ENCODE data around the gene SLC24A4. TPM values are rescaled to one million over a fixed set of nuclear protein-coding genes. Genes with fewer than 3 reads are reported as not detected.

SLC24A4 gene, protein sequence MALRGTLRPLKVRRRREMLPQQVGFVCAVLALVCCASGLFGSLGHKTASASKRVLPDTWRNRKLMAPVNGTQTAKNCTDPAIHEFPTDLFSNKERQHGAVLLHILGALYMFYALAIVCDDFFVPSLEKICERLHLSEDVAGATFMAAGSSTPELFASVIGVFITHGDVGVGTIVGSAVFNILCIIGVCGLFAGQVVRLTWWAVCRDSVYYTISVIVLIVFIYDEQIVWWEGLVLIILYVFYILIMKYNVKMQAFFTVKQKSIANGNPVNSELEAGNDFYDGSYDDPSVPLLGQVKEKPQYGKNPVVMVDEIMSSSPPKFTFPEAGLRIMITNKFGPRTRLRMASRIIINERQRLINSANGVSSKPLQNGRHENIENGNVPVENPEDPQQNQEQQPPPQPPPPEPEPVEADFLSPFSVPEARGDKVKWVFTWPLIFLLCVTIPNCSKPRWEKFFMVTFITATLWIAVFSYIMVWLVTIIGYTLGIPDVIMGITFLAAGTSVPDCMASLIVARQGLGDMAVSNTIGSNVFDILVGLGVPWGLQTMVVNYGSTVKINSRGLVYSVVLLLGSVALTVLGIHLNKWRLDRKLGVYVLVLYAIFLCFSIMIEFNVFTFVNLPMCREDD
- 0.04 TPM in 1 of 3 replicates, not detected in the others for total RNA-seq

DNA sequence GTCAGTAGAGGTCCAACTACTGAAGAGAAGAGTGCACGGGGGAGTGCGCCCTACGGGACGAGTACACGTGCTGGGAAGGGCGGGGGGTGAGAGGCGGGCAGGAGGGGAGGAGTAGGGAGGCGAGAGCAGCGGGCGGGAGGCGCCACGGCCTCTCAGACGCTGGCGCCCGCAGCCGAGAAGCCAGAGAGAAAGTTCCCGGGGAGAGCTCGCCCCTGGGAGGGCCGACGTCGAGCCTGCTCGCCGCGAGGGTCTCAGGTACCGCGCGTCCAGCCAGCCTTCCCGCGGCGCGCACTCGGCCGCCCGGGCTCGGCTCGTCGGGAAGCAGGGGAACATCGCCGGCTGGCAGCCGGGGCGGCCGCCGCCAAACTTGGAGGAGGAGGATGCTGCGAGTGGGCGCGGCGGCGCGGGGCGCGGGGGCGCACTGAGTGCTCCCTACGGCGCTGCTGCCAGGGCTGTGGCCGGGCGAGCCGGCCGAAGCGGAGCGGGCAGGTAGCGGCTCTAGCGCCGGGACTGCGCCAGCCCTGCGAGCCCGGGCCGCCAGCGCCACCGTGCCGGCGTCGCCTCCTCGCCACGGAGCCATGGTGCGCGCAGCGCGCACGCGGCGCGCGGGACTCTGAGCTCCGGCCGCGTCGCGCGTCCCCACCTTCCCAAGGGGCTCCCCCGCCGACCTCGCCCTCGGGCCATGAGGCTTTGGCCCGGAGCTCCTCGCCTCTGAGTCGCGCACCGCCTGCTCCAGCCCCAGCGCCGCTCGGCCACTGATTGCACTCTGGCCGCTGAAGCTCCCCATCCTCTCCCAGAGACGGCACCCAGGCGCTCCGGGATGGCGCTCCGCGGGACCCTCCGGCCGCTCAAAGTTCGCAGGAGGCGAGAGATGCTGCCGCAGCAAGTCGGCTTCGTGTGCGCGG lies at the start of gene SLC24A4:
SLC24A4 (plus strand) TSS at position 155 of the 905 bp plus-strand sequence; CDS start at position 821, 666 bp downstream.
- peak within 1 kb of the TSS; percentile 58 for H3K4me3 Mint-ChIP-seq
- no peaks in the 10 kb centered on the region for H3K36me3 Mint-ChIP-seq
- H3K4me1 Mint-ChIP-seq: no peaks in the 10 kb centered on the region
- peaks cover 97% of the 10 kb centered on the region for H3K27me3 Mint-ChIP-seq (ENCODE audit: low read depth)
- TF ChIP-seq, protein P1, sequence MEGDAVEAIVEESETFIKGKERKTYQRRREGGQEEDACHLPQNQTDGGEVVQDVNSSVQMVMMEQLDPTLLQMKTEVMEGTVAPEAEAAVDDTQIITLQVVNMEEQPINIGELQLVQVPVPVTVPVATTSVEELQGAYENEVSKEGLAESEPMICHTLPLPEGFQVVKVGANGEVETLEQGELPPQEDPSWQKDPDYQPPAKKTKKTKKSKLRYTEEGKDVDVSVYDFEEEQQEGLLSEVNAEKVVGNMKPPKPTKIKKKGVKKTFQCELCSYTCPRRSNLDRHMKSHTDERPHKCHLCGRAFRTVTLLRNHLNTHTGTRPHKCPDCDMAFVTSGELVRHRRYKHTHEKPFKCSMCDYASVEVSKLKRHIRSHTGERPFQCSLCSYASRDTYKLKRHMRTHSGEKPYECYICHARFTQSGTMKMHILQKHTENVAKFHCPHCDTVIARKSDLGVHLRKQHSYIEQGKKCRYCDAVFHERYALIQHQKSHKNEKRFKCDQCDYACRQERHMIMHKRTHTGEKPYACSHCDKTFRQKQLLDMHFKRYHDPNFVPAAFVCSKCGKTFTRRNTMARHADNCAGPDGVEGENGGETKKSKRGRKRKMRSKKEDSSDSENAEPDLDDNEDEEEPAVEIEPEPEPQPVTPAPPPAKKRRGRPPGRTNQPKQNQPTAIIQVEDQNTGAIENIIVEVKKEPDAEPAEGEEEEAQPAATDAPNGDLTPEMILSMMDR (IDR thresholded peaks at IDR 0.05; ENCODE audit: unreplicated experiment): no peak
- DNase-seq (ENCODE audit: low spot score in 2 of 2, unreplicated experiment in 2 of 2): peak in 1 of 2 experiments; percentile 51
- no peak within 1 kb of the TSS for H3K27ac Mint-ChIP-seq
- no peaks in the 10 kb centered on the region for H3K9me3 Mint-ChIP-seq

DNA sequence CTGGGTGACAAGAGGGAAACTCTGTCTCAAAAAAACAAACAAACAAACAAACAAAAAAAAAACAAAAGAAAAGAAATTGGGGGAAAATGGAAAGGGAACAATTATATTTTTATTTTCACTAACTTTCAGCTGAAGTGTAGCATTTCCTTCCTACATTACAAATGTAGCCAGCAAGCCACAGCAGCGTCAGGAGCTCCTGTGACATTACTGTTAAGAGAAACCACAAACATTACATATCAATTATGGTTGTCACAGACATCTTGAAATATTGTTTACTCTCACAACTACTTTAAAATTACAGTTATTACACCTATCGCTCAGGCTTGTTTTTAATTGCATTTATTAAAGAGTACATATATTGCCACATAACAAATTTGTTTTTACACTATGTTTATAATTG lies 49.8 kb upstream of the SLC24A4 start:
- H3K36me3 Mint-ChIP-seq: no peaks in the 10 kb centered on the region
- H3K9me3 Mint-ChIP-seq: peaks cover 10% of the 10 kb centered on the region
- TF ChIP-seq, protein P1 (IDR thresholded peaks at IDR 0.05; ENCODE audit: unreplicated experiment): no peak
- peaks cover 65% of the 10 kb centered on the region for H3K27me3 Mint-ChIP-seq (ENCODE audit: low read depth)
- DNase-seq (ENCODE audit: low spot score in 2 of 2, unreplicated experiment in 2 of 2): no peak
- H3K27ac Mint-ChIP-seq: no peak overlapping the region
- no peak overlapping the region for H3K4me3 Mint-ChIP-seq
- no peaks in the 10 kb centered on the region for H3K4me1 Mint-ChIP-seq

DNA sequence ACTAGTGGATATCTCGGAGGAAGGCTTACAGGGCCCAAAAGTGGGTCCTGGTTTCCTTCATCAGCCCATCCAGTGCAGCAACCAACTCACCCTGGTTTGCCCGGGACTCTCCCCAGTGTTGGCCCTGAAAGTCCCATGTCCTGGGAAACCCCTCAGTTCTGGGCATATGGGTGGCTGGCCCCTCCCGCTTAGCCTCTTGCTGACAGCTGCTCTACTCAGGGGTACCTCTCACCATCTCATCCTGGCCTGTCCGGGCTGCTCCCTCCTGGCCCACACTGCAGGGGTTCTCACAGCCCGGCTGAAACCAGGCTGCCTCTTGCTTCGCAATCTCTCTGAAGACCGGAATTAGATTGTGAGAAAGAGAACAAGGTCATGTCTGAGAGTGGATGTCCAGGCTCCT lies 48.9 kb upstream of the SLC24A4 start:
- Mint-ChIP-seq H3K27me3 (ENCODE audit: low read depth) (peaks cover 63% of the 10 kb centered on the region), H3K9me3 (peaks cover 9% of the 10 kb centered on the region), H3K4me3 (no peak overlapping the region), H3K4me1 (no peaks in the 10 kb centered on the region), H3K36me3 (no peaks in the 10 kb centered on the region), H3K27ac (no peak overlapping the region)
- DNase-seq (ENCODE audit: low spot score in 2 of 2, unreplicated experiment in 2 of 2): no peak
- TF ChIP-seq, protein P1 (IDR thresholded peaks at IDR 0.05; ENCODE audit: unreplicated experiment): no peak

DNA sequence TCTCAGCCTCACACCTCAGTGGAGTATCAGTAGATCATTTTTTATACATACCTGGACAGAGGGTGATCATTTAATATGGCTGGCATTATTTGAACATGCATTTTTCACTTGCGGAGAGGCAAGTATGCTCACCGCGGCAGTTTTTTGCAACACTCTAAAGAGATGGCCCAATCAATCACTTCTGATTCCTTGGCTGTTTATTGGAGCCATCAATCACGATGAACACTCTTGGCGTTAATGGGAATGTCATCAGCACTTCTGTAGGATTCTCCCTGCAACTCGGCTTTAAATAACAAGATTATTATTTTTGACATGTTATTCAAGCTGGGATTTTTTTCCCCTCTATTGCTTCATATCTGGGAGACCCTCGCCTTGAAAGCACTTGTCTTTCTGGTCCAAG lies 46.9 kb upstream of the SLC24A4 start:
- H3K27me3 Mint-ChIP-seq (ENCODE audit: low read depth): peaks cover 57% of the 10 kb centered on the region
- no peak overlapping the region for H3K4me3 Mint-ChIP-seq
- H3K4me1 Mint-ChIP-seq: no peaks in the 10 kb centered on the region
- no peaks in the 10 kb centered on the region for H3K36me3 Mint-ChIP-seq
- DNase-seq (ENCODE audit: low spot score in 2 of 2, unreplicated experiment in 2 of 2): no peak
- no peaks in the 10 kb centered on the region for H3K9me3 Mint-ChIP-seq
- H3K27ac Mint-ChIP-seq: no peak overlapping the region
- TF ChIP-seq, protein P1 (IDR thresholded peaks at IDR 0.05; ENCODE audit: unreplicated experiment): no peak

DNA sequence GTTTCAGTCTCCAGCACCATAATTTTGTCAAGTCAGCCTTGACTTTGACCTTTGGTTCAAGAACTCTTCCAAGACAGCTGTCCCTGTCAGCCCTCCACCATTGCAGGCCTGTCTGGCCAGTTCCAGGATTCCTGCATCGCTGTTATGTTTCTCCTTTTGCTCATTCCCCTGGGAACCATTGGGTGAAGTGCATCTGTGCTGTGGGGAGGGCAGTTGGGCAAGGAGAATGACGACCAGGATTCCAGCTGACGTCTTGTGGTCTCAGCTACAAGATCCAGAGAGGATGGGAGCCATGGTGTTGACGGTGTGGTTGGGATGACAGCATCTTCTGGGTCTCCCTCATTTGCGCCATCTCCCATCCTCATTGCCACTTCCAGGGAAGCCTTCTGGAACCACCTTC lies 45.9 kb upstream of the SLC24A4 start:
- H3K9me3 Mint-ChIP-seq: no peaks in the 10 kb centered on the region
- H3K36me3 Mint-ChIP-seq: no peaks in the 10 kb centered on the region
- no peak overlapping the region for H3K4me3 Mint-ChIP-seq
- TF ChIP-seq, protein P1 (IDR thresholded peaks at IDR 0.05; ENCODE audit: unreplicated experiment): no peak
- DNase-seq (ENCODE audit: low spot score in 2 of 2, unreplicated experiment in 2 of 2): no peak
- H3K4me1 Mint-ChIP-seq: no peaks in the 10 kb centered on the region
- peaks cover 50% of the 10 kb centered on the region for H3K27me3 Mint-ChIP-seq (ENCODE audit: low read depth)
- no peak overlapping the region for H3K27ac Mint-ChIP-seq
